Measurements from ENCODE around the gene ASGR1.
A peak's percentile ranks its signal among the peaks of the same experiment; 100 is the strongest.

ASGR1 gene

GRCh38 chr17:7204336-7204735, 25.2 kb upstream of the ASGR1 start:
- Histone ChIP-seq H3K36me3 (ENCODE audit: insufficient read depth, low read length) (peaks cover 37% of the 10 kb centered on the region), H3K9me3 (ENCODE audit: insufficient read depth, low read depth, low read length) (no peaks in the 10 kb centered on the region), H3K27ac (ENCODE audit: low read depth, low read length) (peak overlapping the region; percentile 77; the same call in 1 of the 2 replicates), H3K4me1 (ENCODE audit: insufficient read depth, low read length) (peaks cover 19% of the 10 kb centered on the region; the same call in 1 of the 2 replicates), H3K4me3 (ENCODE audit: low read length) (peak overlapping the region; percentile 70), H3K27me3 (ENCODE audit: insufficient read depth, low read length) (no peaks in the 10 kb centered on the region), H3K9ac (ENCODE audit: low read depth, low read length) (no peak overlapping the region)
- 90% methylated on average over 15 of the region's 15 CpGs for WGBS

DNA sequence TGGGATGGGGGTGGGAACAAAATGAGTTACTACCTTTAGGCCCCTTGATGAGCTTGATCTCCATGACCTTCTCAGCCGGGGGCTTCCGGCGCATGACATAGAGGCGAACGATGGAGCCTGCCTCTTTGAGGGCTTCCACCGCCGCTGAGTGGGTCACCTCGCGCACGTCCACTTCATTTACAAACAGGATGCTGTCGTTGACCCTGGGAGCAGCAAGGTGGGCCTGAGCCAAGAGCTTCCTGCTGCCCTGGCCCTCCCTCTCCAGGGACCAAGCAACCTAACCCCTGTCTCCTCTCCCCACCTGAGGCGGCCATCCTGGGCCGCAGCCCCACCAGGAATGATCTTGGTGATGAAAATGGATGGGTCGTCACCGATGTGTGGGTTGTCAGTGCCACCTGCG, 24.2 kb upstream of the ASGR1 start:
- Histone ChIP-seq H3K9ac (ENCODE audit: low read depth, low read length) (no peak overlapping the region), H3K9me3 (ENCODE audit: insufficient read depth, low read depth, low read length) (no peaks in the 10 kb centered on the region), H3K27me3 (ENCODE audit: insufficient read depth, low read length) (no peaks in the 10 kb centered on the region), H3K27ac (ENCODE audit: low read depth, low read length) (no peak overlapping the region), H3K4me1 (ENCODE audit: insufficient read depth, low read length) (peaks cover 10% of the 10 kb centered on the region; the same call in 1 of the 2 replicates), H3K36me3 (ENCODE audit: insufficient read depth, low read length) (peaks cover 38% of the 10 kb centered on the region), H3K4me3 (ENCODE audit: low read length) (no peak overlapping the region)
- WGBS, result 94% methylated on average over 16 of the region's 16 CpGs

- peaks cover 70% of the 10 kb centered on the region for H3K36me3 ChIP-seq (ENCODE audit: insufficient read depth, low read length)
- H3K4me3 ChIP-seq (ENCODE audit: low read length), result no peak overlapping the region
- no peak overlapping the region for H3K27ac ChIP-seq (ENCODE audit: low read depth, low read length)
- WGBS, result 94% methylated on average over 22 of the region's 22 CpGs
- H3K4me1 ChIP-seq (ENCODE audit: insufficient read depth, low read length), result no peaks in the 10 kb centered on the region
- no peak overlapping the region for H3K9ac ChIP-seq (ENCODE audit: low read depth, low read length)
- H3K27me3 ChIP-seq (ENCODE audit: insufficient read depth, low read length), result no peaks in the 10 kb centered on the region
- no peaks in the 10 kb centered on the region for H3K9me3 ChIP-seq (ENCODE audit: insufficient read depth, low read depth, low read length)
These were observed 17.7 kb upstream of the ASGR1 start for GRCh38 chr17:7196651-7197401.

- H3K4me1 ChIP-seq (ENCODE audit: insufficient read depth, low read length), result no peaks in the 10 kb centered on the region
- H3K9me3 ChIP-seq (ENCODE audit: insufficient read depth, low read depth, low read length), result no peaks in the 10 kb centered on the region
- no peaks in the 10 kb centered on the region for H3K27me3 ChIP-seq (ENCODE audit: insufficient read depth, low read length)
- H3K9ac ChIP-seq (ENCODE audit: low read depth, low read length), result no peak overlapping the region
- H3K36me3 ChIP-seq (ENCODE audit: insufficient read depth, low read length), result peaks cover 69% of the 10 kb centered on the region
- H3K4me3 ChIP-seq (ENCODE audit: low read length), result no peak overlapping the region
- H3K27ac ChIP-seq (ENCODE audit: low read depth, low read length), result no peak overlapping the region
- 95% methylated on average over 12 of the region's 12 CpGs for WGBS
These were observed 16.8 kb upstream of the ASGR1 start for GRCh38 chr17:7195971-7196370.

DNA sequence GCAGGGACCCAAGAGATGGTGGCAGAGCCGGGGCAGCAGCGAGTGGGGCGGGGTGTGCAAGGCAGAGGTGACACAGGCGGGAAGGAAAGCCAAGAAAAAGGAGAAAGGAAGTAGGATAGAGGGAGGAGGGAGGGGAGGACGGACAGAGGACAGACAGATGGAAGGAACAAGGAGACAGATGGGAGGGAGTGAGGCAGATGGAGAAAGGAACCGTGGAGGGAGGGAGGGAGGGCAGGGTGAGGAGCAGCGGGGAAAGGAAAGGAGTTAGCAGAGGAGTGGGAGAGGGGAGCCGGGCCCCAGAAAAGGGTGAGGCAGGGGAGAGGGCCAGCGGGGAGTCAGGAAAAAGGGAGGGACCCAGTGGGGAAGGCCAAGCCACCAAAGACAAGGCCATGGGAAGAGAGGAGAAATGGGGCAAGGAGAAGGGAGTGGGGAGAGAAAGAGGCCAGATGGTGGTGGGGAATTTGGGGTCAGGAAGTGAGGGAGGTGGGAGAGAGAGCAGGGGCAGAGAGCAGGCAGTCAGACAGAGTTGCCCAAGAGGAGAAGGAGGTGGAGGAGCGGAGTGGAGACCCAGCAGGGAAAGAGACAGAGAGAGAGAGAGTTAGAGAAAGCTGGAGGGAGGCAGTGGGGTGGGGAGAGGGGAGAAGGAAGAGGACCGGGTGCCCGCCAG, 13.2 kb upstream of the ASGR1 start:
- peaks cover 70% of the 10 kb centered on the region for H3K36me3 ChIP-seq (ENCODE audit: insufficient read depth, low read length)
- no peak overlapping the region for H3K9ac ChIP-seq (ENCODE audit: low read depth, low read length)
- 89% methylated on average over 12 of the region's 12 CpGs for WGBS
- no peak overlapping the region for H3K4me3 ChIP-seq (ENCODE audit: low read length)
- H3K9me3 ChIP-seq (ENCODE audit: insufficient read depth, low read depth, low read length), result no peaks in the 10 kb centered on the region
- H3K27me3 ChIP-seq (ENCODE audit: insufficient read depth, low read length), result no peaks in the 10 kb centered on the region
- no peaks in the 10 kb centered on the region for H3K4me1 ChIP-seq (ENCODE audit: insufficient read depth, low read length)
- no peak overlapping the region for H3K27ac ChIP-seq (ENCODE audit: low read depth, low read length)

GRCh38 chr17:7191571-7192270, 12.6 kb upstream of the ASGR1 start:
- H3K4me1 ChIP-seq (ENCODE audit: insufficient read depth, low read length), result no peaks in the 10 kb centered on the region
- H3K9ac ChIP-seq (ENCODE audit: low read depth, low read length), result no peak overlapping the region
- H3K4me3 ChIP-seq (ENCODE audit: low read length), result no peak overlapping the region
- H3K9me3 ChIP-seq (ENCODE audit: insufficient read depth, low read depth, low read length), result no peaks in the 10 kb centered on the region
- 88% methylated on average over 25 of the region's 26 CpGs for WGBS
- H3K36me3 ChIP-seq (ENCODE audit: insufficient read depth, low read length), result peaks cover 64% of the 10 kb centered on the region
- H3K27ac ChIP-seq (ENCODE audit: low read depth, low read length), result no peak overlapping the region
- no peaks in the 10 kb centered on the region for H3K27me3 ChIP-seq (ENCODE audit: insufficient read depth, low read length)

DNA sequence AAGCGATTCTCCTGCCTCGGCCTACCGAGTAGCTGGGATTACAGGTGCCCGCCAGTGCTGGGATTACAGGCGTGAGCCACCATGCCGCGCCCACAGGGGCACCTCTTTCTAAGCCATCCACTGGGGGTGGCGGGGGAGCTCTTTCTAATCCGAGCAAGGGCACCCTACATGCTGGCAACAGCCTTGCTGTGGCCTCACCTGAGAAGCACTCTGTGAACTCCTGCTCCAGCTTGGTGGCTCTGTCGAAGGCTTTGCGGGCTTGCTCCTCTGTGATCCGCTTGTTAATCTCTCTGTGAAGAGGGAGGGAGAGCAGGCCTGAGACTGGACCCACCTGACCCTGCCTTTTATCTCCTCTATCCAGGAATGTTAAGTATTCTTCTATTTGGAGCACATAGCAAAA, 11.9 kb upstream of the ASGR1 start:
- Histone ChIP-seq H3K36me3 (ENCODE audit: insufficient read depth, low read length) (peaks cover 57% of the 10 kb centered on the region), H3K4me1 (ENCODE audit: insufficient read depth, low read length) (no peaks in the 10 kb centered on the region), H3K4me3 (ENCODE audit: low read length) (no peak overlapping the region), H3K9ac (ENCODE audit: low read depth, low read length) (no peak overlapping the region), H3K27me3 (ENCODE audit: insufficient read depth, low read length) (no peaks in the 10 kb centered on the region), H3K27ac (ENCODE audit: low read depth, low read length) (no peak overlapping the region), H3K9me3 (ENCODE audit: insufficient read depth, low read depth, low read length) (no peaks in the 10 kb centered on the region)
- WGBS, result 98% methylated on average over 12 of the region's 12 CpGs

- Histone ChIP-seq H3K27me3 (ENCODE audit: insufficient read depth, low read length) (no peaks in the 10 kb centered on the region), H3K4me1 (ENCODE audit: insufficient read depth, low read length) (no peaks in the 10 kb centered on the region), H3K27ac (ENCODE audit: low read depth, low read length) (no peak overlapping the region), H3K9me3 (ENCODE audit: insufficient read depth, low read depth, low read length) (no peaks in the 10 kb centered on the region), H3K4me3 (ENCODE audit: low read length) (no peak overlapping the region), H3K9ac (ENCODE audit: low read depth, low read length) (no peak overlapping the region), H3K36me3 (ENCODE audit: insufficient read depth, low read length) (peaks cover 51% of the 10 kb centered on the region)
- WGBS, result 95% methylated on average over 14 of the region's 14 CpGs
These were observed 11.2 kb upstream of the ASGR1 start for GRCh38 chr17:7190276-7190917.

GRCh38 chr17:7186241-7186640, 7.1 kb upstream of the ASGR1 start:
- H3K4me3 ChIP-seq (ENCODE audit: low read length), result no peak overlapping the region
- no peaks in the 10 kb centered on the region for H3K27me3 ChIP-seq (ENCODE audit: insufficient read depth, low read length)
- no peaks in the 10 kb centered on the region for H3K9me3 ChIP-seq (ENCODE audit: insufficient read depth, low read depth, low read length)
- peaks cover 19% of the 10 kb centered on the region for H3K36me3 ChIP-seq (ENCODE audit: insufficient read depth, low read length)
- 76% methylated on average over 7 of the region's 7 CpGs for WGBS
- H3K27ac ChIP-seq (ENCODE audit: low read depth, low read length), result no peak overlapping the region
- H3K4me1 ChIP-seq (ENCODE audit: insufficient read depth, low read length), result no peaks in the 10 kb centered on the region
- H3K9ac ChIP-seq (ENCODE audit: low read depth, low read length), result no peak overlapping the region

DNA sequence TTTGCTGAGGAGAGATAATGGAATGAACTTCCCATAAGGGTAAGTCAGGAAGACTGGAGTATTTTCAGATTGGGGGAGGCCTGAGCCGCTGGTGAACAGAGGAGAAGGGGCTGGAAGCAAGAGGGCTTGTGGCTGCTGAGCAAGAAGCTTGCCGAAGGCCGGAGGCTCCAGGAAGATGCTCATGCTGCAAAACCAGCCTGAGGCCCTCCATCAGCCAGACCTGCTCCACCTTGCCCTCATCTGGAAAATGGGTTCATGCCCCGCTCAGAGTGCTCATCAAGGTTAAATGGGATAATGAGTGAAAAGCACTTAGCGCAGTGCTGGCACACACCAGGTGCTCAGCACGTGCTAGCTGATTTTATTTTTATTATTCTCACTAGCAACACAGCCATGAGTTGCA, 5.5 kb upstream of the ASGR1 start:
- H3K36me3 ChIP-seq (ENCODE audit: insufficient read depth, low read length), result peaks cover 10% of the 10 kb centered on the region; the same call in 1 of the 2 replicates
- H3K4me3 ChIP-seq (ENCODE audit: low read length), result no peak overlapping the region
- H3K27me3 ChIP-seq (ENCODE audit: insufficient read depth, low read length), result no peaks in the 10 kb centered on the region
- WGBS, result 82% methylated on average over 6 of the region's 6 CpGs
- no peaks in the 10 kb centered on the region for H3K9me3 ChIP-seq (ENCODE audit: insufficient read depth, low read depth, low read length)
- no peak overlapping the region for H3K9ac ChIP-seq (ENCODE audit: low read depth, low read length)
- H3K27ac ChIP-seq (ENCODE audit: low read depth, low read length), result no peak overlapping the region
- H3K4me1 ChIP-seq (ENCODE audit: insufficient read depth, low read length), result no peaks in the 10 kb centered on the region

- no peaks in the 10 kb centered on the region for H3K4me1 ChIP-seq (ENCODE audit: insufficient read depth, low read length)
- H3K27me3 ChIP-seq (ENCODE audit: insufficient read depth, low read length), result no peaks in the 10 kb centered on the region
- no peaks in the 10 kb centered on the region for H3K9me3 ChIP-seq (ENCODE audit: insufficient read depth, low read depth, low read length)
- 94% methylated on average over 14 of the region's 14 CpGs for WGBS
- H3K36me3 ChIP-seq (ENCODE audit: insufficient read depth, low read length), result peaks cover 6% of the 10 kb centered on the region; the same call in 1 of the 2 replicates
- H3K4me3 ChIP-seq (ENCODE audit: low read length), result no peak overlapping the region
- H3K9ac ChIP-seq (ENCODE audit: low read depth, low read length), result no peak overlapping the region
- no peak overlapping the region for H3K27ac ChIP-seq (ENCODE audit: low read depth, low read length)
These were observed 4.9 kb upstream of the ASGR1 start for GRCh38 chr17:7184091-7184488.
